Central memory CD8-positive, alpha-beta T cell (primary cell): ENCODE measurements around the gene HTT.

Source experiments
- ATAC-seq: fragments of 150-1000 bp; cut with Tn5 transposase; replicated peaks from 2 replicates; pipeline ENCODE4 v1.10.0; 2022; ENCODE audit warnings: mild to moderate bottlenecking, moderate FRiP score, moderate number of reproducible peaks; ENCODE audit not compliant: poor library complexity, severe bottlenecking; ENCODE audit errors: extremely low read depth
- DNase-seq, 2 donors: peaks; one replicate each; pipeline ENCODE4 v3.0.0; 2021; ENCODE audit warnings: low spot score in 2 of 2
- H3K27ac Mint-ChIP-seq: one replicate; pipeline ENCODE4 v1.8.0; 2022; ENCODE audit warnings: low read depth, mild to moderate bottlenecking, moderate library complexity, mixed read lengths
- H3K27me3 Mint-ChIP-seq: one replicate; pipeline ENCODE4 v1.8.0; 2022; ENCODE audit warnings: mixed read lengths
- H3K36me3 Mint-ChIP-seq: one replicate; pipeline ENCODE4 v1.8.0; 2022; ENCODE audit warnings: mild to moderate bottlenecking, moderate library complexity, mixed read lengths; ENCODE audit not compliant: insufficient read depth
- H3K4me1 Mint-ChIP-seq: one replicate; pipeline ENCODE4 v1.8.0; 2022; ENCODE audit warnings: mixed read lengths
- H3K4me3 Mint-ChIP-seq: one replicate; pipeline ENCODE4 v1.8.0; 2022; ENCODE audit warnings: mild to moderate bottlenecking, moderate library complexity, mixed read lengths
- H3K9me3 Mint-ChIP-seq: one replicate; pipeline ENCODE4 v1.8.0; 2022; ENCODE audit warnings: mixed read lengths

The HTT gene

GRCh38 chr4:3218824-3219760 lies 144.6 kb downstream of the HTT start:
- no peak overlapping the region for H3K4me3 Mint-ChIP-seq
- ATAC-seq (no peak), DNase-seq (no peak)
- H3K4me1 Mint-ChIP-seq: peaks cover 27% of the 10 kb centered on the region
- H3K9me3 Mint-ChIP-seq: no peaks in the 10 kb centered on the region
- H3K36me3 Mint-ChIP-seq: peaks cover 40% of the 10 kb centered on the region
- no peaks in the 10 kb centered on the region for H3K27me3 Mint-ChIP-seq
- peak overlapping the region; percentile 58 for H3K27ac Mint-ChIP-seq

GRCh38 chr4:3219761-3220475 lies 145.4 kb downstream of the HTT start:
- no peaks in the 10 kb centered on the region for H3K27me3 Mint-ChIP-seq
- no peaks in the 10 kb centered on the region for H3K9me3 Mint-ChIP-seq
- no peak overlapping the region for H3K4me3 Mint-ChIP-seq
- DNase-seq (no peak), ATAC-seq (no peak)
- peaks cover 44% of the 10 kb centered on the region for H3K36me3 Mint-ChIP-seq
- peak overlapping the region; percentile 75 for H3K27ac Mint-ChIP-seq
- H3K4me1 Mint-ChIP-seq: peaks cover 27% of the 10 kb centered on the region

GRCh38 chr4:3220476-3221183 lies 146.1 kb downstream of the HTT start:
- peaks cover 27% of the 10 kb centered on the region for H3K4me1 Mint-ChIP-seq
- ATAC-seq: no peak

GRCh38 chr4:3221184-3221494 lies 146.7 kb downstream of the HTT start:
- H3K4me3 Mint-ChIP-seq: no peak overlapping the region
- DNase-seq: no peak
- no peak for ATAC-seq
- H3K9me3 Mint-ChIP-seq: no peaks in the 10 kb centered on the region
- H3K27me3 Mint-ChIP-seq: no peaks in the 10 kb centered on the region
- peak overlapping the region; percentile 75 for H3K27ac Mint-ChIP-seq
- peaks cover 27% of the 10 kb centered on the region for H3K4me1 Mint-ChIP-seq
- H3K36me3 Mint-ChIP-seq: peaks cover 38% of the 10 kb centered on the region

More at GRCh38 chr4:3220476-3221183, 146.1 kb downstream of the HTT start:
- no peaks in the 10 kb centered on the region for H3K9me3 Mint-ChIP-seq
- no peaks in the 10 kb centered on the region for H3K27me3 Mint-ChIP-seq
- peaks cover 41% of the 10 kb centered on the region for H3K36me3 Mint-ChIP-seq
- DNase-seq: no peak
- H3K4me3 Mint-ChIP-seq: no peak overlapping the region
- peak overlapping the region; percentile 75 for H3K27ac Mint-ChIP-seq

- H3K36me3 Mint-ChIP-seq: peaks cover 35% of the 10 kb centered on the region
- H3K4me3 Mint-ChIP-seq: no peak overlapping the region
- no peaks in the 10 kb centered on the region for H3K9me3 Mint-ChIP-seq
- no peak for ATAC-seq
- DNase-seq: no peak
- no peak overlapping the region for H3K27ac Mint-ChIP-seq
- H3K4me1 Mint-ChIP-seq: peaks cover 27% of the 10 kb centered on the region
- no peaks in the 10 kb centered on the region for H3K27me3 Mint-ChIP-seq
These were observed 147.5 kb downstream of the HTT start for GRCh38 chr4:3221996-3222395.

- peaks cover 35% of the 10 kb centered on the region for H3K36me3 Mint-ChIP-seq
- no peaks in the 10 kb centered on the region for H3K27me3 Mint-ChIP-seq
- no peak overlapping the region for H3K4me3 Mint-ChIP-seq
- H3K4me1 Mint-ChIP-seq: peaks cover 26% of the 10 kb centered on the region
- no peaks in the 10 kb centered on the region for H3K9me3 Mint-ChIP-seq
- no peak for ATAC-seq
- no peak for DNase-seq
- no peak overlapping the region for H3K27ac Mint-ChIP-seq
These were observed 148.9 kb downstream of the HTT start for GRCh38 chr4:3223346-3223745.

GRCh38 chr4:3223956-3224748 lies 149.7 kb downstream of the HTT start:
- ATAC-seq (no peak), DNase-seq (no peak)
- peaks cover 38% of the 10 kb centered on the region for H3K36me3 Mint-ChIP-seq
- H3K9me3 Mint-ChIP-seq: no peaks in the 10 kb centered on the region
- H3K4me1 Mint-ChIP-seq: peaks cover 18% of the 10 kb centered on the region
- no peak overlapping the region for H3K4me3 Mint-ChIP-seq
- H3K27me3 Mint-ChIP-seq: no peaks in the 10 kb centered on the region
- H3K27ac Mint-ChIP-seq: peak overlapping the region; percentile 70

GRCh38 chr4:3225071-3225850 lies 150.8 kb downstream of the HTT start:
- ATAC-seq: no peak
- H3K36me3 Mint-ChIP-seq: peaks cover 38% of the 10 kb centered on the region
- H3K27ac Mint-ChIP-seq: peak overlapping the region; percentile 70
- peaks cover 8% of the 10 kb centered on the region for H3K4me1 Mint-ChIP-seq
- no peak for DNase-seq
- H3K27me3 Mint-ChIP-seq: no peaks in the 10 kb centered on the region
- H3K4me3 Mint-ChIP-seq: no peak overlapping the region
- no peaks in the 10 kb centered on the region for H3K9me3 Mint-ChIP-seq

GRCh38 chr4:3225936-3226335 lies 151.5 kb downstream of the HTT start:
- ATAC-seq: no peak
- Mint-ChIP-seq H3K9me3 (no peaks in the 10 kb centered on the region), H3K27me3 (no peaks in the 10 kb centered on the region), H3K27ac (no peak overlapping the region), H3K4me3 (no peak overlapping the region), H3K36me3 (peaks cover 42% of the 10 kb centered on the region), H3K4me1 (peaks cover 7% of the 10 kb centered on the region)
- no peak for DNase-seq

GRCh38 chr4:3226467-3226866 lies 152.0 kb downstream of the HTT start:
- no peak for ATAC-seq
- Mint-ChIP-seq H3K36me3 (peaks cover 42% of the 10 kb centered on the region), H3K27ac (no peak overlapping the region), H3K4me3 (no peak overlapping the region), H3K9me3 (no peaks in the 10 kb centered on the region), H3K4me1 (peaks cover 2% of the 10 kb centered on the region), H3K27me3 (no peaks in the 10 kb centered on the region)
- no peak for DNase-seq

- H3K9me3 Mint-ChIP-seq: no peaks in the 10 kb centered on the region
- peaks cover 42% of the 10 kb centered on the region for H3K36me3 Mint-ChIP-seq
- DNase-seq (no peak), ATAC-seq (no peak)
- no peaks in the 10 kb centered on the region for H3K27me3 Mint-ChIP-seq
- H3K4me3 Mint-ChIP-seq: no peak overlapping the region
- H3K27ac Mint-ChIP-seq: no peak overlapping the region
- no peaks in the 10 kb centered on the region for H3K4me1 Mint-ChIP-seq
These were observed 152.5 kb downstream of the HTT start for GRCh38 chr4:3226944-3227343.
